Loucy (cell line): ENCODE measurements around the gene LANCL2.
"Not testable (repeated sequence)": the region's sequence is repeated elsewhere in the genome, so short reads cannot be mapped to it uniquely, and the experiment has no call there.

Source experiments
- EZH2phosphoT487 ChIP-seq: fragments of 200-600 bp; IDR thresholded peaks from 2 replicates; pipeline ENCODE4 v1.6.1; 2018; ENCODE audit warnings: antibody characterized with exemption, mild to moderate bottlenecking, moderate library complexity, borderline replicate concordance
- TF ChIP-seq, protein P1 (sequence below): fragments of 200-600 bp; sonication (generic); conservative IDR thresholded peaks from 2 replicates; pipeline ENCODE4 v1.5.1; 2014; ENCODE audit warnings: mild to moderate bottlenecking, antibody characterized with exemption, low read length

DNA sequence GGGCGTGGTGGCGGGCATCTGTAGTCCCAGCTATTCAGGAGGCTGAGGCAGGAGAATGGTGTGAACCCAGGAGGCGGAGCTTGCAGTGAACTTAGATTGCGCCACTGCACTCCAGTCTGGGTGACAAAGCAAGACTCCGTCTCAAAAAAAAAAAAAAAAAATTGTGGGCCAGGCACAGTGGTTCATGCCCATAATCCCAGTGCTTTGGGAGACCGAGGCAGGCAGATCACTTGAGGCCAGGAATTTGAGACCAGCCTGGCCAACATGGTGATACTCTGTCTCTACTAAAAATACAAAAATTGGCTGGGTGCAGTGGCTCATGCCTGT is 12.2 kb upstream of the LANCL2 start:
- TF ChIP-seq, protein P1, sequence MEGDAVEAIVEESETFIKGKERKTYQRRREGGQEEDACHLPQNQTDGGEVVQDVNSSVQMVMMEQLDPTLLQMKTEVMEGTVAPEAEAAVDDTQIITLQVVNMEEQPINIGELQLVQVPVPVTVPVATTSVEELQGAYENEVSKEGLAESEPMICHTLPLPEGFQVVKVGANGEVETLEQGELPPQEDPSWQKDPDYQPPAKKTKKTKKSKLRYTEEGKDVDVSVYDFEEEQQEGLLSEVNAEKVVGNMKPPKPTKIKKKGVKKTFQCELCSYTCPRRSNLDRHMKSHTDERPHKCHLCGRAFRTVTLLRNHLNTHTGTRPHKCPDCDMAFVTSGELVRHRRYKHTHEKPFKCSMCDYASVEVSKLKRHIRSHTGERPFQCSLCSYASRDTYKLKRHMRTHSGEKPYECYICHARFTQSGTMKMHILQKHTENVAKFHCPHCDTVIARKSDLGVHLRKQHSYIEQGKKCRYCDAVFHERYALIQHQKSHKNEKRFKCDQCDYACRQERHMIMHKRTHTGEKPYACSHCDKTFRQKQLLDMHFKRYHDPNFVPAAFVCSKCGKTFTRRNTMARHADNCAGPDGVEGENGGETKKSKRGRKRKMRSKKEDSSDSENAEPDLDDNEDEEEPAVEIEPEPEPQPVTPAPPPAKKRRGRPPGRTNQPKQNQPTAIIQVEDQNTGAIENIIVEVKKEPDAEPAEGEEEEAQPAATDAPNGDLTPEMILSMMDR, result not testable (repeated sequence)
- TF ChIP-seq EZH2phosphoT487, result not testable (repeated sequence)
